HEK293 (cell line): Measurements from ENCODE around the gene GRAMD1C.

Experiments
- CTCF ChIP-seq: fragments of 450-650 bp; formaldehyde crosslinking; IDR thresholded peaks from 2 replicates; pipeline ENCODE4 v1.5.1; 2016; ENCODE audit warnings: missing biosample characterization, missing genetic modification characterization
- MEIS1 ChIP-seq: sonication (generic); formaldehyde crosslinking; IDR thresholded peaks from 2 replicates; pipeline ENCODE4 v1.8.1; 2022; ENCODE audit warnings: missing genetic modification reagents, mild to moderate bottlenecking, borderline replicate concordance
- REST ChIP-seq: fragments of 450-650 bp; formaldehyde crosslinking; IDR thresholded peaks from 2 replicates; pipeline ENCODE4 v1.5.1; 2016; ENCODE audit warnings: missing biosample characterization, missing genetic modification characterization
- SALL2 ChIP-seq: fragments of 450-650 bp; formaldehyde crosslinking; IDR thresholded peaks from 2 replicates; pipeline ENCODE4 v1.5.0; 2017; ENCODE audit warnings: missing biosample characterization, mild to moderate bottlenecking, missing genetic modification characterization, borderline replicate concordance
- YY1 ChIP-seq: fragments of 450-650 bp; formaldehyde crosslinking; IDR thresholded peaks from 2 replicates; pipeline ENCODE4 v1.5.1; 2018; ENCODE audit warnings: missing biosample characterization, missing genetic modification characterization
- ZNF10 ChIP-seq: fragments of 450-650 bp; formaldehyde crosslinking; IDR thresholded peaks from 2 replicates; pipeline ENCODE4 v1.5.1; 2017; ENCODE audit warnings: missing biosample characterization, missing genetic modification characterization
- ZNF114 ChIP-seq: fragments of 450-650 bp; formaldehyde crosslinking; IDR thresholded peaks from 2 replicates; pipeline ENCODE4 v1.5.0; 2017; ENCODE audit warnings: missing biosample characterization, missing genetic modification characterization
- ZNF354C ChIP-seq: fragments of 450-650 bp; formaldehyde crosslinking; IDR thresholded peaks from 2 replicates; pipeline ENCODE4 v1.5.1; 2016; ENCODE audit warnings: missing biosample characterization, missing genetic modification characterization, low read depth, borderline replicate concordance
- ZNF549 ChIP-seq: fragments of 450-650 bp; IDR thresholded peaks from 2 replicates; pipeline ENCODE4 v1.5.1; 2018; ENCODE audit warnings: missing biosample characterization, missing genetic modification characterization, mild to moderate bottlenecking, inconsistent platforms, moderate library complexity
- ZNF580 ChIP-seq: fragments of 450-650 bp; formaldehyde crosslinking; IDR thresholded peaks from 2 replicates; pipeline ENCODE4 v1.5.1; 2016; ENCODE audit warnings: missing biosample characterization, missing genetic modification characterization
- ZNF670 ChIP-seq: fragments of 450-650 bp; formaldehyde crosslinking; IDR thresholded peaks from 2 replicates; pipeline ENCODE4 v1.5.1; 2016; ENCODE audit warnings: missing biosample characterization, missing genetic modification characterization, low read depth
- ZSCAN5A ChIP-seq: fragments of 450-650 bp; formaldehyde crosslinking; IDR thresholded peaks from 2 replicates; pipeline ENCODE4 v1.5.1; 2016; ENCODE audit warnings: missing biosample characterization, missing genetic modification characterization
- ZXDB ChIP-seq: fragments of 450-650 bp; formaldehyde crosslinking; IDR thresholded peaks from 2 replicates; pipeline ENCODE4 v1.5.1; 2016; ENCODE audit warnings: missing biosample characterization, missing genetic modification characterization

GRCh38 chr3:113894927-113895326, 56.3 kb downstream of the GRAMD1C start:
- no peak for TF ChIP-seq CTCF (tag by site-specific recombination)
- no peak for TF ChIP-seq ZNF354C (tag by site-specific recombination)
- TF ChIP-seq ZNF580 (tag by site-specific recombination) = no peak
- no peak for TF ChIP-seq ZNF10 (tag by site-specific recombination)
- no peak for TF ChIP-seq REST (tag by site-specific recombination)
- TF ChIP-seq MEIS1 = no peak
- TF ChIP-seq ZNF114 (tag by site-specific recombination) = no peak
- no peak for TF ChIP-seq YY1 (tag by site-specific recombination)
- no peak for TF ChIP-seq SALL2 (tag by site-specific recombination)
- TF ChIP-seq ZNF670 (tag by site-specific recombination) = no peak
- TF ChIP-seq ZXDB (tag by site-specific recombination) = no peak
- no peak for TF ChIP-seq ZNF549 (tag by site-specific recombination)
- no peak for TF ChIP-seq ZSCAN5A (tag by site-specific recombination)
